NCI-H1417 (cell line): ENCODE measurements around the gene EME2.
A peak's percentile ranks its signal among the peaks of the same experiment; 100 is the strongest.

Source experiments
- DNase-seq, 3 experiments: peaks; one replicate each; lab custom pipeline; 2025; lab: John Stamatoyannopoulos, UW

The EME2 gene

GRCh38 chr16:1745181-1745899 lies 27.3 kb upstream of the EME2 start:
- DNase-seq: no peak

- no peak for DNase-seq
Observed at GRCh38 chr16:1745900-1746692, 26.5 kb upstream of the EME2 start.

DNA sequence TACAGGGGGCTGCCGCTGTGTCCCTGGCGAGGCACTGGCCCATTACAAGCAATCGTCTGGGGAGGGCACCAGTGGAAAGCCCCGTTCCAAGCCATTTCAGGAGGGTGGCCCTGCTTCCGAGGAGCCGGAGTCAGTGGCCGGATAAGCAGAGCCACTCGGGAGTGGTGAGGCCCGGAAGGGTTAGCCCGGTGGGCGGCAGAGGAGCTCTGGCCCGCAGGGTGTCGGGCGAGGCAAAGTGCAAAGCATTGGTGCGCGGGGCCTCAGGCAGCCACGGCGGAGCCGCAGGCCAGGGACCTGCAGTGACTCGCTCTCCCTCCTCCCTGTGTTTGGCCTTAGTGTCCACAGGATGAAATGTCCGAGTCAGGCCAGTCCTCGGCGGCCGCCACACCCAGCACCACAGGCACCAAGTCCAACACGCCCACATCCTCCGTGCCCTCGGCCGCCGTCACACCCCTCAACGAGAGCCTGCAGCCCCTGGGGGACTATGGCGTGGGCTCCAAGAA lies 25.9 kb upstream of the EME2 start:
- DNase-seq: no peak

GRCh38 chr16:1747934-1748333 lies 24.7 kb upstream of the EME2 start:
- DNase-seq: no peak

GRCh38 chr16:1749152-1750117 lies 23.2 kb upstream of the EME2 start:
- no peak for DNase-seq

GRCh38 chr16:1751946-1752345 lies 20.7 kb upstream of the EME2 start:
- no peak for DNase-seq

DNA sequence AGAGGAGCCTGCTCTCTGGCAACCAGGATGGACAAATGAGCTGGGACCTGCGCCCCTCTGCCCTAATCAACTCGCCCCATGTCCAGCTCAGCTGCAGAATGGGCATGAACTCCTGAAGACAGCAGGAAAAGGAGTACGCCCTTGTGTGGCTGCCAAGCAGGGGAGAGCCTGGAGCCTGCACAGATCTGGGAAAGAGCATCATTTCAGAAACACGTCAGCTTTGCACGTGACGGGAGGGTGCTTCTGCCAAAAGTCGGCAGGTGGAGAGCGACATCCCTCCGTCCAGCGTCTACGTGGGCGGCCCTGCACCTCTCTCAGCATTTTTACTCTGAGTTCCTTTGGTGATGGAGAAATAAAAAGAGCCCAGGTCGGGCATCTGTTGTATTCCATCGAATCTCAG lies 19.8 kb upstream of the EME2 start:
- no peak for DNase-seq

DNA sequence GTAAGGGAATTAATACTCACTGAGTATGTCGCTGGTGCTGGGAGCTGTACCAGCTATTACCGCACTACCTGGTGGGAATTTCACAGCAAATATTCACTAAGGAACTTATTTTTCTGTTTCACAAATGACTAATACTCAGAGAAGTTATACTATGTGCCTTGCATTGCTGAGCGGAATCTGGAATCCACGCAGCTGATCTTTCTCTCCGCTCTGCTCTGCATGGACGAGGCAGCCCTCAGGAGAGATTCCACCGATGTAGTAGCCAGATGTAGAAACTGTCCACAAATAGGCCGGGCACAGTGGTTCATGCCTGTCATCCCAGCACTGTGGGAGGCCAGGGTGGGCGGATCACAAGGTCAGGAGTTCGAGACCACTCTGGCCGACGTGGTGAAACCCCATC lies 18.4 kb upstream of the EME2 start:
- DNase-seq: no peak

- no peak for DNase-seq
Observed at GRCh38 chr16:1757714-1758461, 14.7 kb upstream of the EME2 start.

- DNase-seq: no peak
Observed at GRCh38 chr16:1758923-1759322, 13.7 kb upstream of the EME2 start.

- no peak for DNase-seq
Observed at GRCh38 chr16:1759511-1759910, 13.1 kb upstream of the EME2 start.

DNA sequence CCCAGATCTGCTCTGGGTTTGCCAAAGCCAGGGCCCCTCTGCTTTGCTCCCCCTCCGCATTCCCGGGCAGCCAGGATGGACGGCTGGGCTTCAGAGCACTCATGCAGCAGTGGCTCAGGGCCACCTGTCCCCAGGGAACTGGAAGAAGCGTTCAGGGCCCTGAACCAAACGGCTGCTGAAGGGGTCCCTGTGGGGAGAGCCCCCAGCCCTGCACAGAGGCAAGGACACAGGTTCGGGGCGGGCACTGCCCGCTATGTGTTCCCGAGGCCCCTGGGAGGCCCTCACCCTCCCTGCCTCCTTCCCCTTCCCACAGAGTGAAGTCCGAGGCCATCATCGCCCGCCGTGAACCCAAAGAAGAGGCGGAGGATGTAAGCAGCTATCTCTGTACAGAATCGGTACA lies 11.7 kb upstream of the EME2 start:
- no peak for DNase-seq

GRCh38 chr16:1761751-1762150 lies 10.9 kb upstream of the EME2 start:
- no peak for DNase-seq

DNA sequence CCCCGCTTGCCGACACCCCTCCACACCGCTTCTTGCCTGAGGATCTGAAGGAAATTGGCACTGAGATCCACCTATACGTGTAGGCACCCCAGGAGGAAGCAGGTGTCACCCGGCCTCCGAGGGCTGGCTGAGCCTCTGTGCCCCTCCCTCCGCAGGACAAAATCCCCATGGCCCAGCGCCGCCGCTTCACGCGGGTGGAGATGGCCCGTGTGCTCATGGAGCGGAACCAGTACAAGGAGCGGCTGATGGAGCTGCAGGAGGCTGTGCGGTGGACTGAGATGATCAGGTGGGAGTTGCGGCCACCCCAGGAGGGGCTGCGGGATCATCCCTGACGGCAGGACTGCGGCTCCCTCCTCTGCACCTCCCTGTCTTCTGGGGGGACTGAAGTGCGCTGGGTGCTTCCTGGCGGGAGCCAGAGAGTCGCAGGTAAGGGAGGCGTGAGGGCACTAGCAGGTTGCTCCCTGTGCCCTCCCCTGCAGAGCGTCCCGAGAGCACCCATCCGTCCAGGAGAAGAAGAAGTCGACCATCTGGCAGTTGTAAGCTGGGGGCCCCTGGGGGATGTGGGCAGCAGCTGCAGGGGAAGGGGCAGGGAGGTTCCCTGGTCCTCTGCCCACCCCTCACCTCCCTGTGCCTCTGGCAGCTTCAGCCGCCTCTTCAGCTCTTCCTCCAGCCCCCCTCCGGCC lies 10.3 kb upstream of the EME2 start:
- DNase-seq: no peak

GRCh38 chr16:1762879-1763520 lies 9.6 kb upstream of the EME2 start:
- DNase-seq: no peak

DNA sequence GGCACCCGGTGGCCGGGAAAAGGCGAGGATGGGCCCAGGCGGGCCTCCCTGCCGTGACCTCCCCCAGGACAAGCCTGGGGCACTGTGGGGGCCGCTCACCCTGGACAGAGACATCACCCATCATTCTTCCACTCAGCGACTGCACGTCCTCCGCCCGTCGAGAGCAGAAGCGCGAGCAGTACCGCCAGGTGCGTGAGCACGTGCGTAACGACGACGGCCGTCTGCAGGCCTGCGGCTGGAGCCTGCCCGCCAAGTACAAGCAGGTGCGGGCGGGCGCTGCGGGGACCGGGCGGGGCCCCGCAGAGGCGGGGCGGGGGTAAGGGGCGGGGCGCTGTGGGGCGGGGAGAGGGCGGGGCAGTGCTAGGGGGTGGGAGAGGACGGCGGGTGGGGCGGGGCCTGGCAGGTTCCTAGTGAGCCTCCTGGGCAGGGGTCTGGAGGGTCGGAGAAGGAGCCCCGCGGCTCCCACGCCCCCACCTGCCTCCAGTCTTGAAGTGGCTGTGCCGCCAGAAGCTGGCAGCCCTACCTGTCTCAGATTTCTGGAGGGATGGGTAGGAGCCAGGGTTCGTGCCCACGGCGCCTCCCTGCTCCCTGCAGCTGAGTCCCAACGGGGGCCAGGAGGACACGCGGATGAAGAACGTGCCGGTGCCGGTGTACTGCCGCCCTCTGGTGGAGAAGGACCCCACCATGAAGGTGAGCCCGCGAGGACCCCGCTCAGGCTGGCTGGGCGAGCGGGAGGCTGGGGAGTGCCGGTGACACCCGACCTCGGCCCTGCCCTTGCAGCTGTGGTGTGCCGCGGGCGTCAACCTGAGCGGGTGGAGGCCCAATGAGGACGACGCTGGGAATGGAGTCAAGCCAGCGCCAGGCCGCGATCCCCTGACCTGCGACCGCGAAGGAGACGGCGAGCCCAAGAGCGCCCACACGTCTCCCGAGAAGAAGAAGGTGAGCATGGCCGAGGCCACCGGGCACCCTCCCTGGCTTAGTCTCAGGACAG lies 8.8 kb upstream of the EME2 start:
- DNase-seq: peak in 1 of 3 experiments; percentile 30

DNA sequence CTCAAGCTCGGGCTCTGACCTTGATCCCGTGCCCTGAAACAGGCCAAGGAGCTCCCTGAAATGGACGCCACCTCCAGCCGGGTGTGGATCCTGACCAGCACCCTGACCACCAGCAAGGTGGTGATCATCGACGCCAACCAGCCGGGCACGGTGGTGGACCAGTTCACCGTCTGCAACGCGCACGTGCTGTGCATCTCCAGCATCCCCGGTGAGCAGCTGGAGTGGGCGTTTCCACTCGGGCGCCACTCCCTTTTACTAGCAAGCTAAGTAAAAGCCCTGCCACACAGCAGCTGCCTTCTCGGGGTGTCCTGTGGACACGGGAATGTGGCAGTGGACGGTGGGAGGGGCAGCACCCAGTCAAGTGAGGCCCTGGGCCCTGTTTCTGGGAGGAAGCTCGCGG lies 7.6 kb upstream of the EME2 start:
- no peak for DNase-seq

DNA sequence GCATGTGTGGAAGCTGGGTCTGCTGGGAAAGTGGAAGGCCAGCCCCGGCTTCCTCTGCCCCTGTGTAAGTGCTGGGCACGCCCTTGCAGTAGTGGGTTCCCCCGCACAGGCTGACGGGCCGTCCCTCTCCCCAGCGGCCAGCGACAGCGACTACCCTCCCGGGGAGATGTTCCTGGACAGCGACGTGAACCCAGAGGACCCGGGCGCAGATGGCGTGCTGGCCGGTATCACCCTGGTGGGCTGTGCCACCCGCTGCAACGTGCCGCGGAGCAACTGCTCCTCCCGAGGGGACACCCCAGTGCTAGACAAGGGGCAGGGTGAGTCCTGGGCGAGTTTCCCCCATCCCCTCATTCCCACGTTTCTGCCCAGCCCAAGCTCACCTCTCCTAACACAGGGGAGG lies 6.8 kb upstream of the EME2 start:
- DNase-seq: no peak

- no peak for DNase-seq
Observed at GRCh38 chr16:1766231-1766630, 6.4 kb upstream of the EME2 start.
